Activated effector memory CD4-positive, alpha-beta T cell treated with Interleukin-2 at 50 U/mL for 16 hours (primary cell): ENCODE data around the gene ATP1B3.
"Not testable (repeated sequence)": the region's sequence is repeated elsewhere in the genome, so short reads cannot be mapped to it uniquely, and the experiment has no call there.

Source experiments
- DNase-seq: peaks from one replicate; pipeline ENCODE4 v3.0.0-alpha.2; 2020

Gene ATP1B3

GRCh38 chr3:141876381-141876890 is at the start of gene ATP1B3:
TSS of gene ATP1B3 (plus strand) at chr3:141876643. CDS start at chr3:141876802, 159 bp downstream.
- DNase-seq: peak; percentile 76

GRCh38 chr3:141828487-141828886 is 48.0 kb upstream of the ATP1B3 start:
- no peak for DNase-seq

- DNase-seq: no peak
Observed at GRCh38 chr3:141828890-141829289, 47.6 kb upstream of the ATP1B3 start.

- no peak for DNase-seq
Observed at GRCh38 chr3:141830508-141830907, 45.9 kb upstream of the ATP1B3 start.

- DNase-seq: no peak
Observed at GRCh38 chr3:141834292-141834691, 42.2 kb upstream of the ATP1B3 start.

- DNase-seq: no peak
Observed at GRCh38 chr3:141835557-141836229, 40.8 kb upstream of the ATP1B3 start.

- no peak for DNase-seq
Observed at GRCh38 chr3:141839389-141839788, 37.1 kb upstream of the ATP1B3 start.

GRCh38 chr3:141840737-141841544 is 35.5 kb upstream of the ATP1B3 start:
- DNase-seq: no peak

GRCh38 chr3:141844108-141844507 is 32.3 kb upstream of the ATP1B3 start:
- no peak for DNase-seq

GRCh38 chr3:141844812-141845211 is 31.6 kb upstream of the ATP1B3 start:
- DNase-seq: no peak

- no peak for DNase-seq
Observed at GRCh38 chr3:141845407-141846049, 30.9 kb upstream of the ATP1B3 start.

- DNase-seq: no peak
Observed at GRCh38 chr3:141846050-141846433, 30.4 kb upstream of the ATP1B3 start.

- DNase-seq: not testable (repeated sequence)
Observed at GRCh38 chr3:141848159-141848748, 28.2 kb upstream of the ATP1B3 start.

GRCh38 chr3:141849056-141849815 is 27.2 kb upstream of the ATP1B3 start:
- no peak for DNase-seq

- no peak for DNase-seq
Observed at GRCh38 chr3:141851411-141851810, 25.0 kb upstream of the ATP1B3 start.

GRCh38 chr3:141853081-141853601 is 23.3 kb upstream of the ATP1B3 start:
- no peak for DNase-seq

- DNase-seq: no peak
Observed at GRCh38 chr3:141853629-141854168, 22.7 kb upstream of the ATP1B3 start.

GRCh38 chr3:141854599-141854998 is 21.8 kb upstream of the ATP1B3 start:
- DNase-seq: no peak

GRCh38 chr3:141858312-141858711 is 18.1 kb upstream of the ATP1B3 start:
- DNase-seq: no peak

- DNase-seq: no peak
Observed at GRCh38 chr3:141859651-141860050, 16.8 kb upstream of the ATP1B3 start.

- DNase-seq: no peak
Observed at GRCh38 chr3:141860086-141860669, 16.3 kb upstream of the ATP1B3 start.
